Glutamatergic neuron (in vitro differentiated cells): ENCODE data around the gene OXSM. TPM values are rescaled to one million over a fixed set of nuclear protein-coding genes. Genes with fewer than 3 reads are reported as not detected.

Experiments used
- DNase-seq: peaks from one replicate; pipeline ENCODE4 v3.0.0; 2022
- H3K27ac Mint-ChIP-seq: one replicate; pipeline ENCODE4 v1.8.0; 2020; ENCODE audit warnings: mild to moderate bottlenecking, mixed read lengths, inconsistent platforms; ENCODE audit not compliant: unreplicated experiment
- H3K27me3 Mint-ChIP-seq: one replicate; pipeline ENCODE4 v1.8.0; 2020; ENCODE audit warnings: mild to moderate bottlenecking, moderate library complexity, mixed read lengths, inconsistent platforms; ENCODE audit not compliant: unreplicated experiment
- H3K36me3 Mint-ChIP-seq: one replicate; pipeline ENCODE4 v1.8.0; 2020; ENCODE audit warnings: mild to moderate bottlenecking, mixed read lengths, inconsistent platforms; ENCODE audit not compliant: unreplicated experiment
- H3K4me1 Mint-ChIP-seq: one replicate; pipeline ENCODE4 v1.8.0; 2020; ENCODE audit warnings: mild to moderate bottlenecking, low read depth, mixed read lengths, inconsistent platforms; ENCODE audit not compliant: unreplicated experiment
- H3K4me3 Mint-ChIP-seq: one replicate; pipeline ENCODE4 v1.8.0; 2020; ENCODE audit warnings: mild to moderate bottlenecking, mixed read lengths, inconsistent platforms; ENCODE audit not compliant: unreplicated experiment
- H3K9me3 Mint-ChIP-seq: one replicate; pipeline ENCODE4 v1.8.0; 2020; ENCODE audit warnings: mild to moderate bottlenecking, moderate library complexity, mixed read lengths, inconsistent platforms; ENCODE audit not compliant: unreplicated experiment
- CTCF ChIP-seq: fragments of 200-600 bp; sonication (generic); IDR thresholded peaks from one replicate; pipeline ENCODE4 v1.5.0; 2021; ENCODE audit not compliant: partially characterized antibody, unreplicated experiment
- total RNA-seq: library from RNA; stranded (reverse); fragmentation: NEBNext Ultra II Directional; extraction: Animal tissue kit (Norgen Biotek cat#: 25700); gene quantifications from one replicate; pipeline ENCODE4 v1.2.1, GENCODE V29; 2021; ENCODE audit not compliant: unreplicated experiment

Gene OXSM
- total RNA-seq, 1 donor from 2014 or later: 9.3 TPM

- no peak overlapping the region for H3K4me3 Mint-ChIP-seq
- no peak for TF ChIP-seq CTCF
- no peaks in the 10 kb centered on the region for H3K9me3 Mint-ChIP-seq
- no peaks in the 10 kb centered on the region for H3K36me3 Mint-ChIP-seq
- H3K4me1 Mint-ChIP-seq: peaks cover 2% of the 10 kb centered on the region
- no peaks in the 10 kb centered on the region for H3K27me3 Mint-ChIP-seq
- no peak overlapping the region for H3K27ac Mint-ChIP-seq
- DNase-seq: no peak
Observed at GRCh38 chr3:25830373-25831280, 40.7 kb downstream of the OXSM start.

- H3K4me1 Mint-ChIP-seq: peaks cover 2% of the 10 kb centered on the region
- no peaks in the 10 kb centered on the region for H3K9me3 Mint-ChIP-seq
- DNase-seq: no peak
- H3K27ac Mint-ChIP-seq: no peak overlapping the region
- no peak overlapping the region for H3K4me3 Mint-ChIP-seq
- no peak for TF ChIP-seq CTCF
- H3K36me3 Mint-ChIP-seq: no peaks in the 10 kb centered on the region
- H3K27me3 Mint-ChIP-seq: no peaks in the 10 kb centered on the region
Observed at GRCh38 chr3:25831578-25831977, 41.7 kb downstream of the OXSM start.

GRCh38 chr3:25834346-25834745 is 44.5 kb downstream of the OXSM start:
- TF ChIP-seq CTCF: no peak
- Mint-ChIP-seq H3K27me3 (no peaks in the 10 kb centered on the region), H3K4me1 (peaks cover 2% of the 10 kb centered on the region)

GRCh38 chr3:25836579-25836978 is 46.7 kb downstream of the OXSM start:
- H3K36me3 Mint-ChIP-seq: no peaks in the 10 kb centered on the region

More at GRCh38 chr3:25834346-25834745, 44.5 kb downstream of the OXSM start:
- H3K4me3 Mint-ChIP-seq: no peak overlapping the region
- no peak for DNase-seq
- no peak overlapping the region for H3K27ac Mint-ChIP-seq
- no peaks in the 10 kb centered on the region for H3K36me3 Mint-ChIP-seq
- H3K9me3 Mint-ChIP-seq: no peaks in the 10 kb centered on the region

More at GRCh38 chr3:25836579-25836978, 46.7 kb downstream of the OXSM start:
- no peaks in the 10 kb centered on the region for H3K9me3 Mint-ChIP-seq
- no peaks in the 10 kb centered on the region for H3K4me1 Mint-ChIP-seq
- no peak overlapping the region for H3K27ac Mint-ChIP-seq
- no peak for DNase-seq
- no peak for TF ChIP-seq CTCF
- H3K4me3 Mint-ChIP-seq: no peak overlapping the region
- no peaks in the 10 kb centered on the region for H3K27me3 Mint-ChIP-seq
